HG03521 (cell line): ENCODE data around the gene DDX47.
"Not testable (repeated sequence)": the region's sequence is repeated elsewhere in the genome, so short reads cannot be mapped to it uniquely, and the experiment has no call there.

Experiments
- ATAC-seq: cut with Tn5 transposase; IDR thresholded peaks from one replicate; pipeline ENCODE4 v1.9.1; 2021; ENCODE audit warnings: mild to moderate bottlenecking, moderate library complexity; ENCODE audit not compliant: unreplicated experiment

DDX47 gene

GRCh38 chr12:12820376-12820775 is 7.2 kb downstream of the DDX47 start:
- ATAC-seq: not testable (repeated sequence)

GRCh38 chr12:12821975-12822374 is 8.8 kb downstream of the DDX47 start:
- ATAC-seq: peak; percentile 61

GRCh38 chr12:12822886-12823285 is 9.7 kb downstream of the DDX47 start:
- ATAC-seq: no peak

GRCh38 chr12:12823300-12823699 is 10.2 kb downstream of the DDX47 start:
- ATAC-seq: no peak

- no peak for ATAC-seq
Measured at GRCh38 chr12:12823811-12824210, 10.7 kb downstream of the DDX47 start.

GRCh38 chr12:12835378-12836146 is 22.4 kb downstream of the DDX47 start:
- ATAC-seq: no peak

- ATAC-seq: no peak
Measured at GRCh38 chr12:12836571-12836970, 23.4 kb downstream of the DDX47 start.

- ATAC-seq: no peak
Measured at GRCh38 chr12:12837025-12837812, 24.1 kb downstream of the DDX47 start.

- ATAC-seq: no peak
Measured at GRCh38 chr12:12837813-12838153, 24.6 kb downstream of the DDX47 start.

- no peak for ATAC-seq
Measured at GRCh38 chr12:12839003-12839395, 25.9 kb downstream of the DDX47 start.

- not testable (repeated sequence) for ATAC-seq
Measured at GRCh38 chr12:12839439-12839838, 26.3 kb downstream of the DDX47 start.

- ATAC-seq: no peak
Measured at GRCh38 chr12:12839873-12840579, 26.9 kb downstream of the DDX47 start.

- no peak for ATAC-seq
Measured at GRCh38 chr12:12840580-12840899, 27.4 kb downstream of the DDX47 start.

- not testable (repeated sequence) for ATAC-seq
Measured at GRCh38 chr12:12841428-12841827, 28.3 kb downstream of the DDX47 start.

GRCh38 chr12:12845794-12846243 is 32.7 kb downstream of the DDX47 start:
- ATAC-seq: no peak

GRCh38 chr12:12846780-12847179 is 33.6 kb downstream of the DDX47 start:
- not testable (repeated sequence) for ATAC-seq

- ATAC-seq: no peak
Measured at GRCh38 chr12:12853435-12853834, 40.3 kb downstream of the DDX47 start.

GRCh38 chr12:12859690-12860089 is 46.5 kb downstream of the DDX47 start:
- no peak for ATAC-seq

- no peak for ATAC-seq
Measured at GRCh38 chr12:12864243-12864642, 51.1 kb downstream of the DDX47 start.

- no peak for ATAC-seq
Measured at GRCh38 chr12:12868477-12869235, 55.5 kb downstream of the DDX47 start.

GRCh38 chr12:12870465-12870864 is 57.3 kb downstream of the DDX47 start:
- no peak for ATAC-seq
